GM12878 (cell line): Measurements from ENCODE around the gene JMJD6. TPM values are rescaled to one million over a fixed set of nuclear protein-coding genes. Genes with fewer than 3 reads are reported as not detected.

Experiments used
- CBX5 ChIP-seq: sonication (generic); IDR thresholded peaks from 2 replicates; pipeline ENCODE4 v1.6.1; 2016; ENCODE audit warnings: low read depth, moderate library complexity, mild to moderate bottlenecking, inconsistent platforms
- CTCF ChIP-seq, 3 experiments: IDR thresholded peaks in 2 of 3; conservative IDR thresholded peaks in 1 of 3; 2 replicates each; pipeline ENCODE4 v1.5.1; 2011; ENCODE audit warnings: low read depth in 3 of 3, low read length in 3 of 3, mild to moderate bottlenecking in 3 of 3, control low read depth in 2 of 3, moderate library complexity in 2 of 3, inconsistent platforms in 1 of 3, mixed read lengths in 1 of 3; ENCODE audit not compliant: control insufficient read depth in 2 of 3, insufficient read depth in 1 of 3; ENCODE audit errors: extremely low read depth in 1 of 3
- ESRRA ChIP-seq: IDR thresholded peaks from 2 replicates; pipeline ENCODE4 v1.6.1; 2012; ENCODE audit warnings: mild to moderate bottlenecking, low read length, improper control_type of control experiment
- IKZF1 ChIP-seq: fragments of 450-650 bp; conservative IDR thresholded peaks from 2 replicates; pipeline ENCODE4 v1.6.1; 2017; ENCODE audit warnings: antibody characterized with exemption, mild to moderate bottlenecking
- MLLT1 ChIP-seq: fragments of 450-650 bp; IDR thresholded peaks from 2 replicates; pipeline ENCODE4 v1.6.1; 2016; ENCODE audit warnings: mild to moderate bottlenecking
- NFXL1 ChIP-seq: fragments of 450-650 bp; IDR thresholded peaks from 2 replicates; pipeline ENCODE4 v1.6.1; 2017; ENCODE audit warnings: antibody characterized with exemption, mild to moderate bottlenecking, borderline replicate concordance
- NR2F1 ChIP-seq: fragments of 450-650 bp; conservative IDR thresholded peaks from 2 replicates; pipeline ENCODE4 v1.6.1; 2017; ENCODE audit warnings: mild to moderate bottlenecking
- PAX5 ChIP-seq: IDR thresholded peaks from 2 replicates; pipeline ENCODE4 v1.6.1; 2011; ENCODE audit warnings: low read depth, low read length, borderline replicate concordance
- PKNOX1 ChIP-seq: fragments of 450-650 bp; IDR thresholded peaks from 2 replicates; pipeline ENCODE4 v1.6.1; 2016; ENCODE audit warnings: mild to moderate bottlenecking
- SIX5 ChIP-seq: IDR thresholded peaks from 2 replicates; pipeline ENCODE4 v1.6.1; 2011; ENCODE audit warnings: mild to moderate bottlenecking, low read depth, low read length, moderate library complexity; ENCODE audit not compliant: severe bottlenecking
- STAT3 ChIP-seq: IDR thresholded peaks from 2 replicates; pipeline ENCODE4 v1.6.1; 2011; ENCODE audit warnings: low read depth, low read length, improper control_type of control experiment
- SUZ12 ChIP-seq: fragments of 200-600 bp; sonication (generic); IDR thresholded peaks from one replicate; pipeline ENCODE4 v1.6.1; 2018; ENCODE audit warnings: antibody characterized with exemption, mild to moderate bottlenecking; ENCODE audit not compliant: unreplicated experiment
- USF1 ChIP-seq: IDR thresholded peaks from 2 replicates; pipeline ENCODE4 v1.6.1; 2011; ENCODE audit warnings: borderline replicate concordance, low read depth, mild to moderate bottlenecking, moderate library complexity, mixed read lengths, low read length; ENCODE audit not compliant: insufficient read depth; ENCODE audit errors: extremely low read length
- WRNIP1 ChIP-seq: IDR thresholded peaks from 2 replicates; pipeline ENCODE4 v1.6.1; 2011; ENCODE audit warnings: low read depth, low read length, improper control_type of control experiment, borderline replicate concordance
- ZBED1 ChIP-seq: IDR thresholded peaks from 2 replicates; pipeline ENCODE4 v1.6.1; 2016; ENCODE audit warnings: borderline replicate concordance
- ZNF384 ChIP-seq: IDR thresholded peaks from 2 replicates; pipeline ENCODE4 v1.6.1; 2012; ENCODE audit warnings: low read depth, mild to moderate bottlenecking, low read length, improper control_type of control experiment, borderline replicate concordance
- ZNF592 ChIP-seq: fragments of 450-650 bp; IDR thresholded peaks from 2 replicates; pipeline ENCODE4 v1.6.1; 2017; ENCODE audit warnings: mild to moderate bottlenecking, moderate library complexity
- polyA plus RNA-seq, 11 experiments: library from polyadenylated mRNA; depleted of rRNA in 4 of 11; unstranded in 6 of 11; stranded (reverse) in 5 of 11; fragments of >200 nt; fragmentation: Nextera tagmentation in 4 of 11; fragmentation: Illumina TruSeq in 1 of 11; extraction: Ambion mirVana in 4 of 11; extraction: Trizol in 1 of 11; gene quantifications; 1 replicate in 1 of 11; 2 replicates in 10 of 11; pipeline versions ENCODE4 v1.2.1 to v1.2.3, GENCODE V29; 2011 to 2016; ENCODE audit warnings: inconsistent platforms in 2 of 11, missing spikeins in 2 of 11, low read depth in 1 of 11
- total RNA-seq, 4 experiments: library from RNA; depleted of rRNA in 3 of 4; stranded (reverse); fragments of >200 nt in 3 of 4; fragmentation: Illumina TruSeq in 1 of 4; extraction: Trizol in 1 of 4; gene quantifications; 2 replicates each; pipeline versions ENCODE4 v1.2.1 to v1.2.3, GENCODE V29; 2013 to 2021

Gene JMJD6
- total and polyA plus RNA-seq, 10 of the 15 experiments (the other 5 are each of a cell fraction or from before 2014, with no cell fraction given), result 1.2 to 36.0 (median 22.2) TPM

GRCh38 chr17:76726776-76727718 is 641 bp upstream of the JMJD6 start, which contains the start of gene METTL23 (continued):
- TF ChIP-seq MLLT1 (peak; percentile 23; the same call in 1 of the 2 replicates), STAT3 (no peak), ESRRA (peak; percentile 12; the same call in 1 of the 2 replicates), PAX5 (peak; percentile 8; the same call in 1 of the 2 replicates), ZNF384 (no peak), PKNOX1 (peak; percentile 17; the same call in 1 of the 2 replicates), SUZ12 (no peak), NFXL1 (no peak), CTCF (IDR thresholded peaks at IDR 0.05 in 2 of 3, conservative IDR thresholded peaks at IDR 0.05 in 1 of 3; ENCODE audit: control insufficient read depth in 2 of 3, extremely low read depth in 1 of 3, insufficient read depth in 1 of 3, low read depth in 3 of 3, low read length in 3 of 3) (peak; percentile 70 to 79 (median 75)), ZBED1 (no peak), WRNIP1 (no peak), CBX5 (0 out of 2 replicates have a peak, but pooled peaks have one; percentile 25), USF1 (peak; percentile 84), NR2F1 (peak; percentile 79), ZNF592 (no peak), IKZF1 (peak; percentile 54; the same call in 1 of the 2 replicates), SIX5 (no peak)
